NCI-H128 (cell line): ENCODE measurements around the gene RAB40B.
A peak's percentile ranks its signal among the peaks of the same experiment; 100 is the strongest.

Source experiments
- DNase-seq: peaks from one replicate; lab custom pipeline; 2025; ENCODE audit not compliant: unreplicated experiment; lab: John Stamatoyannopoulos, UW

The RAB40B gene

GRCh38 chr17:82653651-82654528 is 44.6 kb downstream of the RAB40B start:
- no peak for DNase-seq

- DNase-seq, result no peak
Measured at GRCh38 chr17:82650723-82651122, 47.8 kb downstream of the RAB40B start.

GRCh38 chr17:82649501-82650261 is 48.8 kb downstream of the RAB40B start:
- DNase-seq, result no peak

GRCh38 chr17:82648742-82649331 is 49.7 kb downstream of the RAB40B start:
- no peak for DNase-seq

- DNase-seq, result peak; percentile 60
Measured at GRCh38 chr17:82648165-82648668, 50.3 kb downstream of the RAB40B start, which contains the start of gene WDR45B. Gene WDR45B (minus strand): TSS chr17:82648444. CDS start chr17:82648340, 104 bp downstream.

- DNase-seq, result no peak
Measured at GRCh38 chr17:82647593-82648164, 50.8 kb downstream of the RAB40B start.

- DNase-seq, result no peak
Measured at GRCh38 chr17:82645516-82645915, 53.0 kb downstream of the RAB40B start.

- DNase-seq, result no peak
Measured at GRCh38 chr17:82644148-82644547, 54.4 kb downstream of the RAB40B start.

- DNase-seq, result no peak
Measured at GRCh38 chr17:82642022-82642421, 56.5 kb downstream of the RAB40B start.

- no peak for DNase-seq
Measured at GRCh38 chr17:82640036-82640435, 58.5 kb downstream of the RAB40B start.

- no peak for DNase-seq
Measured at GRCh38 chr17:82639628-82640027, 58.9 kb downstream of the RAB40B start.

GRCh38 chr17:82638183-82638773 is 60.2 kb downstream of the RAB40B start:
- no peak for DNase-seq

- no peak for DNase-seq
Measured at GRCh38 chr17:82636626-82637598, 61.6 kb downstream of the RAB40B start.

- DNase-seq, result no peak
Measured at GRCh38 chr17:82633343-82633742, 65.2 kb downstream of the RAB40B start.

GRCh38 chr17:82632451-82632850 is 66.0 kb downstream of the RAB40B start:
- no peak for DNase-seq

GRCh38 chr17:82631544-82631943 is 67.0 kb downstream of the RAB40B start:
- DNase-seq, result no peak

- no peak for DNase-seq
Measured at GRCh38 chr17:82630212-82630611, 68.3 kb downstream of the RAB40B start.

GRCh38 chr17:82629748-82630147 is 68.8 kb downstream of the RAB40B start:
- no peak for DNase-seq

- no peak for DNase-seq
Measured at GRCh38 chr17:82627405-82627804, 71.1 kb downstream of the RAB40B start.

- no peak for DNase-seq
Measured at GRCh38 chr17:82623707-82624106, 74.8 kb downstream of the RAB40B start.
